ENCODE measurements around the gene PTPRM. TPM values are rescaled to one million over a fixed set of nuclear protein-coding genes. Genes with fewer than 3 reads are reported as not detected.

Gene PTPRM
- total RNA-seq, 1 donor from 2014 or later, result 104 TPM

DNA sequence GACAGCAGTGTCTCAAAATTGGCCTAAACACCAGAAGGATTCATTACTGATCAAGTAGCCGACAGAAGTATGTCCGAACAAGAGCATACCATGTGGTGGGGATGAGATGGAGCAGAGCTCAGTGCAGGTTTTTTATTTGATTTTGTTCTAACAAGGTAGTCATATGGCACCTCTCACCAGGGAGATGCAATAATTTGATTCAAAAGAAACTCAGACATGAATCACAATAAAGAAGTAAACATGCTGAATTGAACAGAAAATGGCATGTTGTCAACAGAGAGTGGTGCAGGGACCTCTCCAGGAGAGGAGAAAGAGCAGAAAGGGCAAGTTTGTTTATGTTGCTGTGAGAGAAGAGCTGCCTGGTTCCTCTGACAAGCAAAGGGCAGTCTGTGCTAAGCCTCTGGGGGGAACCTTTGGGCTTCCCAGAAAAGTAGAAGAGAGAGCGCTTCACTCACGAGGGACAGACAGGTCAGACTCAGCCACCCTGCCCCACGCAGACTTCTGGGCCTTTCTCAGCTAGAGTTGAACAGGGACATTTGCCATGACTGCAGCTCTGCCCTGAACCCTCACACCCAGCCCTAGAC, 690.8 kb downstream of the PTPRM start:
- no peak for DNase-seq

DNA sequence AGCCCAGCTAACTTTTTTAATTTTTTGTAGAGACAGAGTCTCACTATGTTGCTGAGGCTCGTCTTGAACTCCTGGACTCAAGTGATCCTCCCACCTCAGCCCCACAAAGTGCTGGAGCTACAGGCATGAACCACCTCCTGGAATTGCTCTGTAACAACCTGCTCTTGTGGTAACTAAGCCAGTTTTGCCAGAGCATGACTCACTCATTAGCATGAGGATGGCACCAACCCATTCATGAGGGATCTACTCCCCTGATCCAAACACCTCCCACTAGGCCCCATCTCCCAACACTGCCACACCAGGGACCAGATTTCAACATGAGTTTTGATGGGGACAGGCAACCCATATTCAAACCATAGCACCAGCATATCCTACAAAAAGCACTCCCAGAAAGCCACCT, 693.2 kb downstream of the PTPRM start:
- DNase-seq, result no peak

DNA sequence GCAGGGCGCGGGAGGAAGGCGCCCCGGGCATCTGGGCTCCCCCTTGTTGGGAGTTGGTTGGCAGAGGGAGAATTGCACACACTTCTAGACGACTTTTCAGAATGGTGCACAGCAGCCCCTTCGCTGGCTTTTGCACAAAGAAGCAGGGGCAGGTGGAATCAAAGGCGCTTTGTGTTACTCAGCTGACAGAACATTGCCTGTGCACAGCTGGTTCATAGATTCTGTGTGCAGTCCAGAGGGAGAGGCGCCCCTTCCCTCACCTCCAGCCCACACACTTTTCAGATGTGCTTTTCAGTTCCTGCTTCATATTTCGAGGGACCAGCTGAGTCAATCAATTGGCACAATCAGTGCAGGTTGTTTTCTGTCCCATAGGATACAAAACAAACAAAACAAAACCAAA, 693.7 kb downstream of the PTPRM start:
- DNase-seq, result no peak

DNA sequence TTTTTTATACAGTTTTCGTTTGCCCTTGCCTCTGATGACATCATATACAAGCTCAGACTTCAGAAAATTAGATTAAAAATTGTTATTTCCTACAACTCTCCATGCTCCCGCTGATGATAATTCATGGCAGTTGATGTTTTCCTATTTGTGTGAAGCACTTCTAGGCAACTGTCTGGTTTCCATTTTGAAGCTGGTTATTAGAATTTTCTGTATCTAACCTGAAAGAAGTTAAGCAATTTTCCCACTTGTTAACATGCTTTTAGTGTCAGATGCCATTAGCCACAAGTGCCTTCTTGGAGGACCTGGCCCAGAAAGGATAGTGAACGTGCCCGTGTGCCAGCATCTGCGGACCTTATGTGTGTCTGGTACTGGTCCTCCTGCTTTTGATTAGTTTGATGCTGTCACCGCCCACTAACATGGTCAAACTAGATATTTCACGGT, 694.6 kb downstream of the PTPRM start:
- DNase-seq, result no peak

DNA sequence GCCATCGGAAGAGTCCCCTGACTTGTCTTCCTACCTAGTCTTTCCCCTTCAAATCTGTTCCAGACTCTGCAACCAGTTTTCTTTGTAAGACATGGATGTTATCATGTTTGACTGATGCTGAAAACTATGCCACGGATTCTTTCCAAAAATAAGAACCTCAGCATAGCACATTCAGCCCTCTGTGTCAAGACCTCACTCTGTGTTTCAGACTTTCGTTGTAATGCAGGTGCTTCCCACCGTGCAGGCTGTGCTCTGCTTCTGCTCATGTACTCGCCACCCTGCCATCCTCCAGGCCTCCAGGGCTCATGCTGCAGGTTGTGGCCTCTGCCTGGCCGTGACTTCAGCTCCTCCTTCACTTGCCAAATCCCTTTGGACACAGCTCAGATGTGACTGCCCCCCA, 695.1 kb downstream of the PTPRM start:
- DNase-seq, result no peak

DNA sequence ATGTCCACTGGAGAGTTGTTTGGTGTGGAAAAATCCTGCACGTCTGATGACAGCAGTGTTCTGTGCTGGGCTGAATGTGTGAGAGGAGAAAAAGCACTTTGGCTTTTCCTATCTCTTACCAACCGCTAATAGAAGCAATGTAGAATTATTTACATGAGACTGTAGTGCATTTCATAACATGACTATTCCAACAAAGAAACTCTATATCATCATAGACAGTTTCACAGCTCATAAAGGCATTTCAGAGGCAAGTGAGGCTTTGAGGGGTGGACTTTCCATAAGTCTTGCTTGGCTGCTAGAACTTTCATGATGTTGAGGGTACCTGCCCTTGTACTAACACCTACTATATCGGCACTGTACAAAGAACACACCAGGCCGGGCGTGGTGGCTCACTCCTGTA, 697.0 kb downstream of the PTPRM start:
- no peak for DNase-seq

DNA sequence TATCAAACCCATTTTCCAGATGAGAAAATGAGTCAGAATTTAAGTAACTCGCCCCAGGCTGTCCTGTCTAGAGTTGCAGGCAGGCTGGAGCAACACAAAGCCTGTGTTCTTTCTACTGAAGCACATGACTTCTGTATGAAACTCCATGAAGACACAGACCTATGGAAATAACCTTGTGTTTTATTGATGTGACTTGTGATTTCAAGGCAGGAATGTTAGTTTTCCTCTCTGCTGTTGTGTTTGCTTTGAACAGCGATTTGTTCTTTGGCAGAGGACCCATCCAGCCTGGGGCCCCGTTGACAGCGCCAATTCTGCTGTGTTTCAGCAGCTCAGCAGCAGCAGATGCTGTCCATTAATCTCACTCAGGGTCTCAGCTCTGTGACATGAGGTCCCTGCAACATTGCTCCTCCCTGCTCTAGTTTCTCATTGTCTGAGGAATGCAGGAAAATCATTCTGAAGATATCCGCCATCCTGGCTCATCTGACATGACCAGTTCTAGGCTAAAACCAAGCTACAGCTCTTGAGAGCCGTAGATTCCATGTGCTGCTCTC, 697.8 kb downstream of the PTPRM start:
- no peak for DNase-seq

DNA sequence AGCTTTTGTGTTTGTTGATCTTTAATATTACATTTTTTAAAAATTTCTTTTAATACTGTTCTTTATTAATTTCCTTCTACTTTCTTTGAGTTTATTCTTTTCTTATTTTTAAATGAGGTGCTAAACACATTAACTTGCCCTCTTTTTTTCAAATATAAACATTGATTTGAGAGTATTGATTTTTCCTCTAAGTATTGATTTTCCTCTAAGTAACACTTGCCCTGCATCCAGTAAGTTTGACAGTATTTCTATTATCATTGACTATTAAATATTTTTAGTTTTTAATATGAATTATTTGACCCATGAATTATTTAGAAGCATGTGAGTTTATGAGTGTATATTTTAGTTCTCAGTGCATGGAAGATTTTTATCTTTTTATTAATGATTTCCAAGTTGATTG, 705.1 kb downstream of the PTPRM start:
- no peak for DNase-seq

DNA sequence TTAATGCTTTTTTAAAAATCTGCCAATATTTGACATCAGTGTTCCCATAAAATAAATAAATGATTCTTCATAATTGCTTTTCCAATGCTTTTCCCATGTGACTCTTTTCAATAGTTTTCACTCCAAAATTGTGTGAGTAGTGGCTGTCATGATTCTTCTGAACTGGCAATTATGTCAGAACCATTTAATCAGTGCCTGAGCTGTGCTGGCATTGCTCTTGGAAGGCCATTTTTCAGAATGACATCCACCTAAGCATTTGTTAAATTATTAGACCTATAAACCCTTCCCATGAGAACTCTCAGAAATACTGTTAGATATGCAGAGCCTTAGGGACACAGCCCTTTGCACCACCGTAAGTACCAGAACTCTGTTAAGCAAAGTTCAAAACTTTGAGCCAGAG, 707.3 kb downstream of the PTPRM start:
- no peak for DNase-seq

DNA sequence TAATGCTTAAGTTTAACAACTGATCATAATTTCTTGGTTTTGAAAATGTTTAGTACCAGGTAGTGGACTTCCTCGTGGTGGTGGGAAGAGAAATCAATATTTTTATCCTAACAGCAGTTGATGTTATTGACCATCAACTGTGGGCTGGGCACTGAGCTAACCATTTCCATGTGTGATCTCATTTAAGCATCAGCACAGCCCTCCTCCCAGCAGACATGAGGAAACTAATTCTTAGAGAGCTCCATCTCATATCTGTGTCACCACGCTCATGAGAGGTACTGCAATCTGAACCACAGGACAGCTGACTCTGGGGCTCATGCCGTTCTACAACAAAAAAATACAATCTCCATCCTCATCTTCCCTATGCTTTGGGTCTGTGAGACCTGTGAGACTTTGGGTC, 709.3 kb downstream of the PTPRM start:
- DNase-seq, result no peak

DNA sequence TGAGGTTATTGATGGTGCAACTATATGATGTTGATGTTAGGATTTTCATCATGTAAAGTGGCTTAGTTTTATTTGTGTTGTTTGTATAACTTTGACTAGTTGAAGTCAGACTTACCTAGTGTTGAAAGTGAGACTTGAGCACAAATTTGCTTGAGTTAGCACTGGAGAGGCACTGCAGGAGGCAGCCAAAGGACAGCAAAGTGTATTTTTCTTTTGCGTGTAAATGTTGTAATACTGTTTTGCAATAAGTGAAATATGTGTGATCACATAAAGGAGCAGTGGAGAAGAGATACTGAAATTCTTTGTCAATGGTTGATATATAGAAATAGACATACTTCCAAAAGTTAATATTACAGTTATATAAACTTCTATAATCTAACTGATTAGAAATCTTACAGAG, 710.2 kb downstream of the PTPRM start:
- DNase-seq, result no peak

DNA sequence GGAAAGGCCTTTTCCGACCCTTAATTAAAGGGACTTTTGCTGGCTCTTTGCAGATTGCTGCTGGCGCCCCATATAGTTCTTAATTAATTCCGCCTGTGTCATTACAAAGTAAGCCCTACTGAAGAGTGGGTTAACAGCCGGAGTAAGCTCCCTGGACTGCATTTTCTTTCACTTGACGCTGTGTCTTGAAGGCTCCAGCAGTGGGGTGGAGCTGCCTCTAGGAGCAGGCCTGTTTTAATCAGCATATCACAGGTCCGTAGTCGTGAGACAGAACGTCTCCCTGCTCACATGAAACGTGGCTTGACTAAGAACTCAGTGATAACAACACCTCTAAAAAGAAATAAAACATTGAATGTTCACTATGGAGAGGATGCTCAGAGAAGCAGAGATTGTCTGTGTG, 712.2 kb downstream of the PTPRM start:
- DNase-seq, result no peak

DNA sequence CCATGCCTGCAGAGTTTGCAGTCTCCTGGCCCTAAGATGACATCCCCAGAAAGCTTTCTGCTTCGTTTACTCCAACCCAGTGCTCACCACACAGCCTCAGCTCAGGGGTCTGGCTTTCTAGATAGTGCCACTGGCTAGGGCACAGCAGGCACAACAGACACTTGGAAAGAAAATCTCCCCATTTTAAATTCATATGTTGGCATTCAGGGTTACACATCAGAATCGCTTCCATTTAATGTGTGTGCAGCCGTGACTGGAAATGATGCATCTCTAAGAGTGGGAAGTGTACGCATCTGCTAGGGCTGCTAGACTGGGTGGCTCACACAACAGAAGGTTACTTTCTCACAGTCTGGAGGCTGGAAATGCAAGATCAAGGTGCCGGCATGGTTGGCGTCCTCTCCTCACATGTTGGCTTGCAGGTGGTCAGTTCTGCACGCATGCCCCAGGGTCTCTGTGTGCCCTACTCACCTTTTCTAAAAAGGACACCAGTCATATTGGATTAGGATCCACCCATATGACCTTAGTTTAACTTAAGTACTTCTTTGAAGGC, 712.7 kb downstream of the PTPRM start:
- DNase-seq, result no peak

DNA sequence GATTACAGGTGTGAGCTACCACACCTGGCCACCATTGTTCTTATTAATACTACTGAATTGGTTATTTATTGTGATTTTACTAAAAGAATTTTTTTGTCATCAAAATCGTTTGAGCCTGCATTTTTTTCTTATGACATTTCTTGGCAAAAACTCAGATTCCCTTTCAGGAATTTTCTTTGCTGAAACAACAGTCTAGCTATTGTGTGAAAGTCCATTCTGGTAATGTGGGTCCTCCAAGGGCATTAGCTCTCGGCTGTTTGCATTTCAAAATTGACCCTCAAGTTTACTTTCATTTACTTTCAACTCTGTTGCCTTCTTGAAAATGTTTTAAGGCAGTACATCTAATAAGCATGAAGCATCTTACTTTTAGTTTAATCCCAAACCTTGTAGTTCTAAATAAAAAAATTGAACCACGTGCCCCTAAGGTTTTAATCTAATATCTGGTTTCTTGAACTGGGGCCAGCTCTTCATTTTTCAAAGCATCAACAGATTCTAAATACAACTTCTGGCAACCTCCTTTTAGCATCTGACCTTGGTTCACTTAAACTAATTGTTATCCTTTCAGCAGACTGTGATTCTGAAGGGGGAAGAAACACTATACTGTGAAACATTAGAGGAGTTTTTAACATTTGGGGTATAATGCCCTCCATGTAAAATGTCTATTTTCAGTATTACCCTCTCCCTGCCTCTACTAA, 716.9 kb downstream of the PTPRM start:
- peak; percentile 50 for DNase-seq

DNA sequence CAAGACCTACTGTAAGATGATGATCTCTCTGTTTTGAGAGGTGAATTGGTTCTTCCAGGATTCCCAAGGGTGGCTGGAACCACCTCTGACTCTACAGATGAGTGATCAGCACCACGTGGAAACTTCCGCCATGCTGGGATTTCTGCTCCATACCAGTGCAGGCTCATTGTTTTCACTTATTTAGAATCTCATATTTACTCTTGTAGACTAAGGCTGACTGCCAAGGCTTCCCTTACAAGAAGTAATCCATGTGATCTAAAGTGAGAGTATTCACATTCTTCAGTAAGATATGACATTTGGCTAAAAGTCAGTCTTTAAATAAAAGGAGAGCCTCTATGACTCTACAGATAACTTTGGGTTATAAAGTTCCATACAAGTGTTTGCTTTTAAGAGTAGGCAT, 719.2 kb downstream of the PTPRM start:
- DNase-seq, result no peak

DNA sequence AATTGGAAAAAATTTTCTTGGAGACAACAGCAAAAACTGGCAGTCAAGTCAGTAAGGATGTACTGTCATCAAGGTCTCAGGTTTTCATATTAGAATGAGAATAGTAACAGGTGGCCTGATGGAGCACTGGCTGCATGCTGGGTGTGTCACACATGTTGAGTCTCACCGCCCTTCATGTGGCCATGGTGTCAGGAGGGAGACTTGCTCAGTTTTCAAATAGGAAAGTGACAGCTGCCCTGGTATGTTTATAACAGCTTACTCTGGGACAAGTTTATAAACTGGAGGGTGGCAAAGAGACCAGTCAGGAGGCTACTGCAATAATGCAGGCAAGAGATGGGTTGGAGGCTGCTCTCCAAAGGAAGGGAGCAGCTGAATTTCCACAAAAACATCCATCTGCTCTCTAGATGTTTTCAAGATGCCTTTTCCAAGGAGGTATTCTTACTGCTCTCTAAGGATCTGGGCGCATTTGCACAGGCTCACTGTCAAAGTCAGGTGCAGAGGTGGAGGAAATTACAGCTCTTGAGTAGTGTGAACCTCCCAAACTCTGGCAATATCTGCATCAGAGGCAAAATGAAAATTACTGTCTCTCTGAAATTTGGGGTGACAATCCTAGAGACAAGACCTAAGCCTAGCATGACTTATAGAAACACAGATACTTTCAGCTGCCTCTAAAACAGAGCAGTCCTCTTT, 720.2 kb downstream of the PTPRM start:
- no peak for DNase-seq

DNA sequence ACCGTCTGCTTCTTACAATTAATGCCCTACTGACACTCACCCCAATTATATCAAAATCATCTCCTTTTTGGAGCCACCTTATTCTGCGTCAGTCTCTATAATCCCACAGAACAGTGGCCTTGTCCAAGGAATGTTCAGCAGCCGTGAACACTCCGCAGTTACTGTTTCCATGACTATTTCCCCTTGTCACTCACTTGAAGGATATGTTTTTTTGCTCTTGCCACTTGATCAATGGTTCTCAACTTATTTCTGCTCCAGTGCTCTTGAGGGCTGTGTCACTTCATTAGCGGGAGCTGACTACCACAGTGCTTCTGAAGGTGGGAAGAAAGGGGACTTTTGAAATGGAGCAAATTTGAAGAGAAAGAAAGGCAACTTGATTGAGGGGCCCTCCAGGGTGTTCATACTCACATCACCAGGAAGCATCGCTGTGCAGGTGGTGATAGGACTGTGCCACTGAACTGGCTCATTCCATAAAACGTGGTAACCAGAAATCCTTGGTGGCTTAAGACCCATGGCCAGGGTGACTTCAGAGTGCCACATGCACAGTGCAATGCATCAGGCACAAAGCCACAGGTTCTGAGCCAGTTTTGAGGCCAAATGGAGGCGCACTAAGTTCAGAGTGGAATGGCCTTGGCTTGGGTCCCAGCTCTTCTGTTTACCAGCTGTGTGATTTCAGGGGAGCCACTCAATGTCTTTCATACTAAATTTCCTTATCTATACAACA, 721.5 kb downstream of the PTPRM start:
- no peak for DNase-seq

DNA sequence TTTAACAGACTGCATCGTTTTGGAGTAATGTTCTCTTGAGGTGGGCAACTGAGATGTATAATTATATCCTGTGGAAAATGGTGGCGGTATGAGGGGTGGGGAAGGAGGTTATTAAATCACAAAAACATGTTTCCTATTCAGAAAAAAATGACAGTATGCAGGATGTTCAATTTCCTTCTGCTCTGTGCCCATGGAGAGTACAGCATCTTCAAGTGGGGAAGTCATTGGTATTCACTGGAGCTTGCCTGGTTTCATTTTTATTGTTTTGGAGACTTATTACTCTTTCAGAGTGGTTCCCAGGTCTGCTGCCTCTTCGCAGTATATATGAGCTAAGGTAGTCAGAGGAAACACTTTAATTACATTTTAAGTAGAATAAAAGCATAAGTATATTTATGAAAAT, 723.3 kb downstream of the PTPRM start:
- DNase-seq, result peak; percentile 3

DNA sequence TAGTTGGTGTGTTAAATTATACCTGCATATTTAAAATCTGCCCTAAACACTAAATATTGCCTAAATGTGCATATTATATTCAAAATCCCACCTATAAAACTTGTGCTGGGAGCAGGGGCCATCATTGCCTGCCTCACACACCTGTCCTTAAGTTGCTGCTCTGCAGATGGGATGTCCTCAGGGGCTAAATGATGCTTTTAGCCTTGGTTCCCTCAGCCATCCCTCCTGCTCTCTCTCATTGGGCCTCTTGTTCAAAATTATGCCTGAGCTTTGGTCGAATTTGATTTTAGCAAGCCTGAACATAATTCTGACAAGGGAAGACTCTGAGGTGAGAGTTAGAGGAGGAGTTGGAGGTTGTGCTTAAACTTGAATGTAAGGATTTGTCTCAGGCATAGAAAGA, 723.8 kb downstream of the PTPRM start:
- no peak for DNase-seq

DNA sequence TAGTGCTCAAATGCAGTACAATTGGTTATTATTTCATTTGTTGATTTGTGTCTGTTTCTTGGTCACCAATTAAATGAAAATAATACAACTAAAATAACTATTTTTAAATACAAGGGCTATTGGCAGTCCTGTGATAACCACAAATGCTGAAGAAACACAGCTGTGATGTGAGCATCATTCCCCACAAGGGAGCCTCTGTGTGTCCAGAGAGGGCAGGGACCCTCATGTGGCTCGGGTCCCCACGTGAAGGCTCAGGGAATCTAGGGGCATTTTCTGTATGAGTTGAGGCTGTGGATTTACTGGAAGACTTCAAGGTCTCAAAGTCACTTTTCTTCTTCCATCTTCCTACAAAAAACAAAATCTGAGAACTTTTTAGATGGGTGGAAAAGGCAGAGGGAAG, 726.1 kb downstream of the PTPRM start:
- no peak for DNase-seq

DNA sequence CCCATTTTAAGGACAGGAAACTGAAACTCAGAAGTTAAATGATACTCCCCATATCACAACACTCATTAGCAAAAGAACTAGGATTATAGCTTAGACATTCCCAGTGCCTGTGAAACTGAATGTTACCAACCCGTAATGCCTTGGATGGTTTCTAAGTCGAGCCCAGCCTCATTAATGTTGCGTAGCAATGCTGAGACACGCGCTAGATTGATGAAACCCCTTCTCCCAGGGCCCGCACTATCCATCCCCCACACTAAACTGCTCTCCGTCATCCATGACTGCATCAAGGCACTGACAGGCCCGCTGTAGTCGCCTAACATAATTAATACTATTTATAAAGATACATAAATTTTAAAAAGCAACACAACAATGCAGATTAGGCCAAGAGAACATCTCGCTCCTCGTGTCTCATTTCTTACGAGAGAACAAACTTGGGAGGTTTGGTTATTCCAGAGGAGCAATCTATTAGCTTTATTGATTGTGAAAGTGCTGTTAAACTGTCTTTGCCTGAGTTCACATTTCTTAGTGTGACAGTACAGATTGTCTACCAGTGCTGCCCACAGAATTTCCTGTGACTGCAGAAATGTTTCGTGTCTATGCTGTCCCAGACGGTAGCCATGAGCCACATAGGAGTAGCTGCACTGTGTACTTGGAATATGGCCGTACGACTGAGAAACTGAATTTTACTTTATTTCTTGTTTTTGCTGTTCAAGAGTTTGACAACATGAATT, 729.9 kb downstream of the PTPRM start:
- DNase-seq, result no peak

DNA sequence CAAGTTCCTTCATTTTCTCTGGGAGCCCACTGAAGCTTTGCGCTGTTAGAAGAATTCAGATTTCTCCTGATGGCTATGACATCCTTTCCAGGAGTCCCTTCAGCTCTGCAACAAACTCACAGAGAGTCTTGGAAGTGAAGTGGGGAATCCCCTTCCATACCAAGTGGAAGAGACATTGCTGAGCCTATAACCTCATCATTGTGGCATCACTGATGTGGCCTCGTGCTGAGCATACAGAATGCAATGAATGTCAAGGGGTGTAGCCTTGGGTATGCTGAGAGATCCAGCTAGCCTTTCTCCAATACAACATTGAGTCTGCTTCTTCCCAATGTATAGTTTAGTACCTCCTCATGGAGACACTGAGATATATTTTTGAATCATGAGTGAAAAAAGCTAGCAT, 731.1 kb downstream of the PTPRM start:
- DNase-seq, result no peak
